MM.1S (cell line): ENCODE data around the gene KCNQ1.
A peak's percentile ranks its signal among the peaks of the same experiment; 100 is the strongest.

ENCODE experiments used
- DNase-seq: peaks from one replicate; pipeline ENCODE4 v3.0.0-alpha.2; 2015
- H2AFZ ChIP-seq: fragments of 300-600 bp; sonication (generic); 2 replicates; pipeline ENCODE4 v1.6.0; 2016; ENCODE audit warnings: antibody characterized with exemption, low read length
- H3F3A ChIP-seq: fragments of 300-600 bp; sonication (generic); 2 replicates; pipeline ENCODE4 v1.6.1; 2016; ENCODE audit warnings: mild to moderate bottlenecking, antibody characterized with exemption, low read length, moderate library complexity, mixed read lengths; ENCODE audit not compliant: insufficient read depth
- H3K27ac ChIP-seq: fragments of 300-600 bp; sonication (generic); 2 replicates; pipeline ENCODE4 v1.5.1; 2016; ENCODE audit warnings: mild to moderate bottlenecking, low read length
- H3K27me3 ChIP-seq: fragments of 300-600 bp; sonication (generic); replicated peaks from 2 replicates; pipeline ENCODE4 v1.6.0; 2016; ENCODE audit warnings: low read length; ENCODE audit not compliant: insufficient read depth
- H3K36me3 ChIP-seq: fragments of 300-600 bp; sonication (generic); replicated peaks from 2 replicates; pipeline ENCODE4 v1.6.1; 2016; ENCODE audit warnings: mild to moderate bottlenecking, low read length, mixed read lengths; ENCODE audit not compliant: insufficient read depth
- H3K4me1 ChIP-seq: fragments of 300-600 bp; sonication (generic); 2 replicates; pipeline ENCODE4 v1.6.1; 2016; ENCODE audit warnings: low read length, mixed read lengths
- H3K4me2 ChIP-seq: fragments of 300-600 bp; sonication (generic); 2 replicates; pipeline ENCODE4 v1.6.0; 2016; ENCODE audit warnings: low read depth, low read length
- H3K4me3 ChIP-seq: fragments of 300-600 bp; sonication (generic); 2 replicates; pipeline ENCODE4 v1.5.1; 2016; ENCODE audit warnings: low read length, mixed read lengths
- H3K79me2 ChIP-seq: fragments of 300-600 bp; sonication (generic); 2 replicates; pipeline ENCODE4 v1.6.1; 2016; ENCODE audit warnings: mixed run types, low read length, mixed read lengths
- H3K9ac ChIP-seq: fragments of 300-600 bp; sonication (generic); 2 replicates; pipeline ENCODE4 v1.6.1; 2016; ENCODE audit warnings: low read length, mixed read lengths
- H3K9me2 ChIP-seq: fragments of 300-600 bp; sonication (generic); replicated peaks from 2 replicates; pipeline ENCODE4 v1.6.1; 2016; ENCODE audit warnings: mild to moderate bottlenecking, low read length, mixed read lengths; ENCODE audit not compliant: insufficient read depth
- H3K9me3 ChIP-seq: fragments of 300-600 bp; sonication (generic); replicated peaks from 2 replicates; pipeline ENCODE4 v1.6.1; 2016; ENCODE audit warnings: mild to moderate bottlenecking, low read length, mixed read lengths; ENCODE audit not compliant: insufficient read depth
- H4K20me1 ChIP-seq: fragments of 300-600 bp; sonication (generic); 2 replicates; pipeline ENCODE4 v1.6.1; 2016; ENCODE audit warnings: mild to moderate bottlenecking, low read length, moderate library complexity, mixed read lengths; ENCODE audit not compliant: insufficient read depth
- CTCF ChIP-seq: fragments of 300-600 bp; sonication (generic); IDR thresholded peaks from 2 replicates; pipeline ENCODE4 v1.5.1; 2016; ENCODE audit warnings: antibody characterized with exemption, low read length, mixed read lengths
- EZH2 ChIP-seq: fragments of 300-600 bp; sonication (generic); optimal IDR thresholded peaks from 2 replicates; pipeline ENCODE3; 2017; ENCODE audit warnings: low read depth, mild to moderate bottlenecking, antibody characterized with exemption, low read length, mixed read lengths
- EZH2phosphoT487 ChIP-seq: fragments of 300-600 bp; sonication (generic); IDR thresholded peaks from 2 replicates; pipeline ENCODE4 v1.6.1; 2018; ENCODE audit warnings: antibody characterized with exemption, low read length

Gene KCNQ1

GRCh38 chr11:2762031-2762380 is 317.2 kb downstream of the KCNQ1 start:
- H3K4me1 ChIP-seq = peaks cover 11% of the 10 kb centered on the region
- no peak for DNase-seq
- no peaks in the 10 kb centered on the region for H4K20me1 ChIP-seq
- H3K79me2 ChIP-seq = no peaks in the 10 kb centered on the region
- H2AFZ ChIP-seq = no peak overlapping the region
- H3F3A ChIP-seq = no peaks in the 10 kb centered on the region
- H3K4me2 ChIP-seq = no peak overlapping the region
- H3K27me3 ChIP-seq = no peaks in the 10 kb centered on the region
- TF ChIP-seq EZH2phosphoT487 = no peak
- TF ChIP-seq EZH2 = no peak
- no peak for TF ChIP-seq CTCF
- no peak overlapping the region for H3K9ac ChIP-seq
- no peaks in the 10 kb centered on the region for H3K9me3 ChIP-seq
- H3K36me3 ChIP-seq = no peaks in the 10 kb centered on the region
- H3K4me3 ChIP-seq = no peak overlapping the region
- H3K27ac ChIP-seq = no peak overlapping the region
- H3K9me2 ChIP-seq = no peaks in the 10 kb centered on the region

DNA sequence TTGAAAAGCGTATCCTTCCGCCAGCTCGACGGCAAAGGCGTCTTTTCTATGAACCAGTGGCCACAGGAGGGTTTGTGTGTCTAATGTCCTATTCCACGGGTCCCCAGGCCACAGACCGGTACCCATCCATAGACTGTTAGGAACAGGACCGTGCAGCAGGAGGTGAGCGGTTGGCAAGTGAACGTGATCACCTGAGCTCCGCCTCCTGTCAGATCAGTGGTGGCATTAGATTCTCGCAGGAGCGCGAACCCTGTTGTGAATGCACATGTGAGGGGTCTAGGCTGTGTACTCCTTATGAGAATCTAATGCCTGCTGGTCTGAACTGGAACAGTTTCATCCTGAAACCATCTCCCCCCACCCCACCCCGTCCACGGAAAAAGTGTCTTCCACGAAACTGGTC is 317.6 kb downstream of the KCNQ1 start:
- TF ChIP-seq EZH2phosphoT487 (no peak), EZH2 (no peak), CTCF (no peak)

GRCh38 chr11:2763984-2764383 is 319.2 kb downstream of the KCNQ1 start:
- Histone ChIP-seq H3F3A (no peaks in the 10 kb centered on the region), H3K4me2 (peak overlapping the region; percentile 7; the same call in 1 of the 2 replicates)

More for the DNA sequence above, 317.6 kb downstream of the KCNQ1 start:
- Histone ChIP-seq H3K79me2 (no peaks in the 10 kb centered on the region), H3K9ac (no peak overlapping the region), H3K27ac (no peak overlapping the region), H3K4me3 (no peak overlapping the region), H3F3A (no peaks in the 10 kb centered on the region), H4K20me1 (no peaks in the 10 kb centered on the region), H3K36me3 (no peaks in the 10 kb centered on the region), H2AFZ (no peak overlapping the region), H3K9me2 (no peaks in the 10 kb centered on the region), H3K27me3 (no peaks in the 10 kb centered on the region), H3K4me1 (peaks cover 11% of the 10 kb centered on the region), H3K9me3 (no peaks in the 10 kb centered on the region), H3K4me2 (no peak overlapping the region)
- DNase-seq = no peak

More at GRCh38 chr11:2763984-2764383, 319.2 kb downstream of the KCNQ1 start:
- H3K79me2 ChIP-seq = no peaks in the 10 kb centered on the region
- H3K9me3 ChIP-seq = no peaks in the 10 kb centered on the region
- no peaks in the 10 kb centered on the region for H3K27me3 ChIP-seq
- H3K4me1 ChIP-seq = peaks cover 11% of the 10 kb centered on the region
- H3K36me3 ChIP-seq = no peaks in the 10 kb centered on the region
- TF ChIP-seq EZH2phosphoT487 (no peak), CTCF (no peak), EZH2 (no peak)
- DNase-seq = no peak
- H3K9me2 ChIP-seq = no peaks in the 10 kb centered on the region
- peak overlapping the region; percentile 22; the same call in 1 of the 2 replicates for H3K27ac ChIP-seq
- no peak overlapping the region for H2AFZ ChIP-seq
- no peaks in the 10 kb centered on the region for H4K20me1 ChIP-seq
- no peak overlapping the region for H3K9ac ChIP-seq
- H3K4me3 ChIP-seq = no peak overlapping the region
